Trophoblast cell (in vitro differentiated cells and primary cell): ENCODE data around the gene FOXL3.

Source experiments
- DNase-seq, 2 donors: peaks; one replicate each; pipeline ENCODE4 v3.0.0-alpha.2; 2016
- H2AFZ ChIP-seq: 2 replicates; pipeline ENCODE4 v1.6.1; 2013; ENCODE audit warnings: low read length, moderate library complexity, mild to moderate bottlenecking; ENCODE audit not compliant: insufficient read depth, poor library complexity
- H2AK5ac ChIP-seq: 2 replicates; pipeline ENCODE4 v1.6.1; 2013; ENCODE audit warnings: mild to moderate bottlenecking, low read length
- H2BK120ac ChIP-seq: 2 replicates; pipeline ENCODE4 v1.6.1; 2013; ENCODE audit warnings: low read length, mild to moderate bottlenecking, moderate library complexity; ENCODE audit not compliant: insufficient read depth, poor library complexity
- H2BK12ac ChIP-seq: 2 replicates; pipeline ENCODE4 v1.6.1; 2013; ENCODE audit warnings: mild to moderate bottlenecking, low read length, moderate library complexity
- H2BK5ac ChIP-seq: 2 replicates; pipeline ENCODE4 v1.6.1; 2013; ENCODE audit warnings: low read length, low read depth, moderate library complexity, mild to moderate bottlenecking; ENCODE audit not compliant: poor library complexity
- H3K14ac ChIP-seq: 2 replicates; pipeline ENCODE4 v1.6.1; 2013; ENCODE audit warnings: mild to moderate bottlenecking, low read length
- H3K18ac ChIP-seq: 2 replicates; pipeline ENCODE4 v1.6.1; 2013; ENCODE audit warnings: mild to moderate bottlenecking, low read length
- H3K23ac ChIP-seq: 2 replicates; pipeline ENCODE4 v1.6.1; 2013; ENCODE audit warnings: low read length
- H3K27ac ChIP-seq: 2 replicates; pipeline ENCODE4 v1.5.1; 2013; ENCODE audit warnings: low read depth, mild to moderate bottlenecking, inconsistent platforms, low read length, moderate library complexity
- H3K27me3 ChIP-seq: 2 replicates; pipeline ENCODE4 v1.6.1; 2013; ENCODE audit warnings: inconsistent platforms, mild to moderate bottlenecking, low read length, moderate library complexity; ENCODE audit not compliant: insufficient read depth
- H3K36me3 ChIP-seq, 2 experiments: 1 replicate in 1 of 2; 2 replicates in 1 of 2; pipeline ENCODE4 v1.6.1; 2013; ENCODE audit warnings: low read length in 2 of 2, mild to moderate bottlenecking in 2 of 2, moderate library complexity in 1 of 2; ENCODE audit not compliant: insufficient read depth in 2 of 2, control insufficient read depth in 1 of 2
- H3K4ac ChIP-seq: 2 replicates; pipeline ENCODE4 v1.6.1; 2013; ENCODE audit warnings: low read depth, mild to moderate bottlenecking, low read length, moderate library complexity
- H3K4me1 ChIP-seq, 2 experiments: 1 replicate in 1 of 2; 2 replicates in 1 of 2; pipeline ENCODE4 v1.6.1; 2013; ENCODE audit warnings: low read length in 2 of 2, mild to moderate bottlenecking in 2 of 2, moderate library complexity in 1 of 2; ENCODE audit not compliant: insufficient read depth in 2 of 2, control insufficient read depth in 1 of 2
- H3K4me2 ChIP-seq: 2 replicates; pipeline ENCODE4 v1.6.1; 2013; ENCODE audit warnings: inconsistent platforms, mild to moderate bottlenecking, low read length, moderate library complexity
- H3K4me3 ChIP-seq: 2 replicates; pipeline ENCODE4 v1.5.1; 2013; ENCODE audit warnings: mild to moderate bottlenecking, low read depth, low read length, inconsistent platforms
- H3K79me1 ChIP-seq: one replicate; pipeline ENCODE4 v1.6.1; 2013; ENCODE audit warnings: low read length
- H3K79me2 ChIP-seq: 2 replicates; pipeline ENCODE4 v1.6.1; 2013; ENCODE audit warnings: low read length, mild to moderate bottlenecking; ENCODE audit not compliant: control insufficient read depth, insufficient read depth, poor library complexity
- H3K9ac ChIP-seq: 2 replicates; pipeline ENCODE4 v1.6.1; 2013; ENCODE audit warnings: mild to moderate bottlenecking, low read length
- H3K9me3 ChIP-seq: 2 replicates; pipeline ENCODE4 v1.6.1; 2013; ENCODE audit warnings: low read depth, mild to moderate bottlenecking, control low read depth, inconsistent platforms, low read length; ENCODE audit not compliant: insufficient read depth
- H4K12ac ChIP-seq: 2 replicates; pipeline ENCODE4 v1.6.1; 2013; ENCODE audit warnings: low read depth, mild to moderate bottlenecking, low read length, moderate library complexity
- H4K8ac ChIP-seq: 2 replicates; pipeline ENCODE4 v1.6.1; 2013; ENCODE audit warnings: low read depth, mild to moderate bottlenecking, low read length, moderate library complexity
- H4K91ac ChIP-seq: one replicate; pipeline ENCODE4 v1.6.1; 2013; ENCODE audit warnings: low read depth, mild to moderate bottlenecking, low read length, moderate library complexity
- whole genome bisulfite sequencing: extraction: QIAGEN DNeasy Blood & Tissue Kit; methylation state at CpG from one replicate; pipeline ENCODE4 v1.1.7; 2013; ENCODE audit warnings: missing lambda C conversion rate; ENCODE audit not compliant: insufficient read length, insufficient coverage; ENCODE audit errors: extremely low coverage; 5-methylcytosine and 5-hydroxymethylcytosine counted together

Gene FOXL3

DNA sequence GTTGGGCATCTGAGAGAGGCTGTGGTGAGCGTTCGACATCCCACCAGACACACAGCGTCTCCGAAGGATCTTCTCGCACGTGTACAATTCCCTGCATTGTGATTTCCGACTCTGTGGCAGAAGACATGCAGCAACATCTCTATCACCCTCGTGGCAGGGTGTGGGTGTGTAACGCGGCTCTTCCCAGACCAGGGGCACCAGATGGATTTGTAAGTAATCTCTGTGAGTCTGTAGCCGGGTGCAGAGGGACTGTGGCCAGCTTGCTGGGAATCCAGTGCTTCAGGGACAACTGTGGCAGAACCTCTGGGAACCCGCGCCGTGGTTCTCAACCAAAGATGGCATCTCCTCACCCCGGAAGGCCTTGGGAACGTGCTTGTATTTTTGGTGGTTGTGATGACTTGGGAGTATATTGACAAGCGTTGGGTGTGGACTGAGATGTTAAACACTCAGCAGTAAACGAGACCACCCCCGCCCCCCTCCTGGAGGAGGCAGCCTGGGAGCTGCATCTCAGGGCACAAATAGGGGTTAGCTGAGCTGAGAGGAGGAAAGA, 21.2 kb downstream of the FOXL3 start:
- Histone ChIP-seq H4K8ac (no peak overlapping the region), H3K79me1 (no peaks in the 10 kb centered on the region), H3K79me2 (no peaks in the 10 kb centered on the region), H3K27ac (no peak overlapping the region), H4K91ac (no peak overlapping the region), H3K4me2 (no peak overlapping the region), H3K36me3 (no peaks in the 10 kb centered on the region), H3K23ac (no peak overlapping the region), H3K4me1 (no peaks in the 10 kb centered on the region), H2BK5ac (no peak overlapping the region), H3K14ac (no peak overlapping the region), H2BK120ac (no peak overlapping the region), H4K12ac (no peak overlapping the region), H3K9me3 (peaks cover 2% of the 10 kb centered on the region), H2AFZ (no peak overlapping the region), H3K9ac (no peak overlapping the region), H3K4me3 (no peak overlapping the region), H3K4ac (no peak overlapping the region), H2BK12ac (no peak overlapping the region), H3K18ac (no peak overlapping the region), H2AK5ac (no peak overlapping the region), H3K27me3 (no peaks in the 10 kb centered on the region)
- DNase-seq, result no peak
- no CpG with 5 or more reads among the region's 19 CpGs for WGBS

- no peak overlapping the region for H3K9ac ChIP-seq
- H3K36me3 ChIP-seq, result no peaks in the 10 kb centered on the region
- no peak overlapping the region for H4K8ac ChIP-seq
- H3K79me2 ChIP-seq, result no peaks in the 10 kb centered on the region
- no peaks in the 10 kb centered on the region for H3K4me1 ChIP-seq
- no peak overlapping the region for H4K91ac ChIP-seq
- no peak overlapping the region for H4K12ac ChIP-seq
- no peak overlapping the region for H3K4ac ChIP-seq
- no CpG with 5 or more reads among the region's 5 CpGs for WGBS
- H2AK5ac ChIP-seq, result no peak overlapping the region
- DNase-seq, result no peak
- no peaks in the 10 kb centered on the region for H3K79me1 ChIP-seq
- no peak overlapping the region for H3K4me3 ChIP-seq
- no peak overlapping the region for H2BK12ac ChIP-seq
- H2BK120ac ChIP-seq, result no peak overlapping the region
- H3K27me3 ChIP-seq, result no peaks in the 10 kb centered on the region
- H3K14ac ChIP-seq, result no peak overlapping the region
- no peak overlapping the region for H3K18ac ChIP-seq
- H3K27ac ChIP-seq, result no peak overlapping the region
- H3K4me2 ChIP-seq, result no peak overlapping the region
- H3K23ac ChIP-seq, result no peak overlapping the region
- no peak overlapping the region for H2BK5ac ChIP-seq
- no peak overlapping the region for H2AFZ ChIP-seq
- H3K9me3 ChIP-seq, result peaks cover 2% of the 10 kb centered on the region
Observed at GRCh38 chr7:311796-312195, 21.8 kb downstream of the FOXL3 start.

- Histone ChIP-seq H3K18ac (no peak overlapping the region), H4K91ac (no peak overlapping the region), H2AK5ac (no peak overlapping the region), H3K9me3 (peaks cover 2% of the 10 kb centered on the region), H4K12ac (no peak overlapping the region), H2BK120ac (no peak overlapping the region), H4K8ac (no peak overlapping the region), H3K27ac (no peak overlapping the region), H3K27me3 (no peaks in the 10 kb centered on the region), H2BK12ac (no peak overlapping the region), H3K4ac (no peak overlapping the region), H3K4me3 (no peak overlapping the region), H3K79me2 (no peaks in the 10 kb centered on the region), H3K9ac (no peak overlapping the region), H3K79me1 (no peaks in the 10 kb centered on the region), H3K4me2 (no peak overlapping the region), H3K36me3 (no peaks in the 10 kb centered on the region), H3K23ac (no peak overlapping the region), H2BK5ac (no peak overlapping the region), H3K4me1 (no peaks in the 10 kb centered on the region), H2AFZ (no peak overlapping the region), H3K14ac (no peak overlapping the region)
- no CpG with 5 or more reads among the region's 6 CpGs for WGBS
- DNase-seq, result no peak
Observed at GRCh38 chr7:312424-312823, 22.5 kb downstream of the FOXL3 start.

GRCh38 chr7:314853-315252, 24.9 kb downstream of the FOXL3 start:
- H3K4ac ChIP-seq, result no peak overlapping the region
- no peak overlapping the region for H2BK12ac ChIP-seq
- no peak overlapping the region for H3K27ac ChIP-seq
- no peak for DNase-seq
- H3K4me1 ChIP-seq, result no peaks in the 10 kb centered on the region
- peaks cover 4% of the 10 kb centered on the region for H3K9me3 ChIP-seq
- WGBS, result no CpG with 5 or more reads among the region's 8 CpGs
- no peak overlapping the region for H3K14ac ChIP-seq
- no peak overlapping the region for H2BK5ac ChIP-seq
- H2AFZ ChIP-seq, result no peak overlapping the region
- no peak overlapping the region for H2BK120ac ChIP-seq
- no peaks in the 10 kb centered on the region for H3K79me2 ChIP-seq
- H3K36me3 ChIP-seq, result no peaks in the 10 kb centered on the region
- H3K4me2 ChIP-seq, result no peak overlapping the region
- no peak overlapping the region for H4K12ac ChIP-seq
- H3K4me3 ChIP-seq, result no peak overlapping the region
- no peak overlapping the region for H3K9ac ChIP-seq
- H4K8ac ChIP-seq, result no peak overlapping the region
- H3K27me3 ChIP-seq, result no peaks in the 10 kb centered on the region
- no peak overlapping the region for H4K91ac ChIP-seq
- H2AK5ac ChIP-seq, result no peak overlapping the region
- no peak overlapping the region for H3K23ac ChIP-seq
- H3K18ac ChIP-seq, result no peak overlapping the region
- no peaks in the 10 kb centered on the region for H3K79me1 ChIP-seq
